DMS79 treated with DMSO at 0.1 percent for 48 hours (cell line): ENCODE results near the gene CHRNA7.
"Not testable (repeated sequence)": the region's sequence is repeated elsewhere in the genome, so short reads cannot be mapped to it uniquely, and the experiment has no call there.

Source experiments
- DNase-seq: peaks from one replicate; lab custom pipeline; 2025; lab: John Stamatoyannopoulos, UW

The CHRNA7 gene

GRCh38 chr15:32193780-32194179 is 163.5 kb downstream of the CHRNA7 start:
- not testable (repeated sequence) for DNase-seq

GRCh38 chr15:32196206-32196605 is 165.9 kb downstream of the CHRNA7 start:
- not testable (repeated sequence) for DNase-seq

- DNase-seq, result not testable (repeated sequence)
Observed at GRCh38 chr15:32198938-32199337, 168.6 kb downstream of the CHRNA7 start.

- DNase-seq, result not testable (repeated sequence)
Observed at GRCh38 chr15:32209081-32209480, 178.8 kb downstream of the CHRNA7 start.

- DNase-seq, result no peak
Observed at GRCh38 chr15:32218666-32219065, 188.4 kb downstream of the CHRNA7 start.
